HUES6 (cell line): ENCODE results near the gene ANAPC2.

ENCODE experiments used
- H3K27ac ChIP-seq: 2 replicates; pipeline ENCODE4 v1.7.0; 2013; ENCODE audit warnings: low read depth, mild to moderate bottlenecking, low read length, inconsistent platforms
- H3K27me3 ChIP-seq: 2 replicates; pipeline ENCODE4 v1.6.1; 2013; ENCODE audit warnings: low read length; ENCODE audit not compliant: control insufficient read depth, insufficient read depth
- H3K36me3 ChIP-seq: 2 replicates; pipeline ENCODE4 v1.6.1; 2013; ENCODE audit warnings: low read length; ENCODE audit not compliant: control insufficient read depth, insufficient read depth
- H3K4me1 ChIP-seq: 2 replicates; pipeline ENCODE4 v1.6.1; 2013; ENCODE audit warnings: low read length; ENCODE audit not compliant: control insufficient read depth, insufficient read depth
- H3K4me3 ChIP-seq: 2 replicates; pipeline ENCODE4 v1.5.1; 2013; ENCODE audit warnings: low read depth, low read length
- H3K9ac ChIP-seq: one replicate; pipeline ENCODE4 v1.6.1; 2013; ENCODE audit warnings: mild to moderate bottlenecking, low read length
- H3K9me3 ChIP-seq: 2 replicates; pipeline ENCODE4 v1.6.1; 2013; ENCODE audit warnings: low read depth, low read length; ENCODE audit not compliant: control insufficient read depth, insufficient read depth

ANAPC2 gene

GRCh38 chr9:137188490-137189296 is at the start of gene ANAPC2, which contains the start of gene SSNA1:
Gene ANAPC2, minus strand, starts transcription at chr9:137188560. Its CDS starts 28 bp downstream, at chr9:137188532.
Gene SSNA1, plus strand, starts transcription at chr9:137188676. Its CDS starts 51 bp downstream, at chr9:137188727.
- Histone ChIP-seq H3K36me3 (peaks cover 49% of the 10 kb centered on the region), H3K27me3 (no peaks in the 10 kb centered on the region), H3K27ac (peak within 1 kb of the TSS; percentile 46; the same call in 1 of the 2 replicates), H3K9me3 (no peaks in the 10 kb centered on the region), H3K4me3 (peak within 1 kb of the TSS; percentile 95), H3K9ac (peak within 1 kb of the TSS; percentile 81), H3K4me1 (peaks cover 11% of the 10 kb centered on the region)

- Histone ChIP-seq H3K27me3 (no peaks in the 10 kb centered on the region), H3K9ac (no peak overlapping the region), H3K36me3 (peaks cover under 1% of the 10 kb centered on the region), H3K27ac (no peak overlapping the region), H3K4me3 (0 out of 2 replicates have a peak overlapping the region, but pooled peaks have one; percentile 20), H3K9me3 (no peaks in the 10 kb centered on the region), H3K4me1 (peaks cover 26% of the 10 kb centered on the region)
Measured at GRCh38 chr9:137236936-137237421, 48.6 kb upstream of the ANAPC2 start.

- H3K27ac ChIP-seq = no peak overlapping the region
Measured at GRCh38 chr9:137236238-137236935, 48.0 kb upstream of the ANAPC2 start.

GRCh38 chr9:137235424-137236237 is 47.3 kb upstream of the ANAPC2 start:
- Histone ChIP-seq H3K27me3 (no peaks in the 10 kb centered on the region), H3K9ac (no peak overlapping the region), H3K9me3 (no peaks in the 10 kb centered on the region), H3K27ac (no peak overlapping the region), H3K36me3 (no peaks in the 10 kb centered on the region), H3K4me3 (no peak overlapping the region), H3K4me1 (peaks cover 26% of the 10 kb centered on the region)

More at GRCh38 chr9:137236238-137236935, 48.0 kb upstream of the ANAPC2 start:
- Histone ChIP-seq H3K9me3 (no peaks in the 10 kb centered on the region), H3K4me3 (0 out of 2 replicates have a peak overlapping the region, but pooled peaks have one; percentile 20), H3K36me3 (no peaks in the 10 kb centered on the region), H3K4me1 (peaks cover 26% of the 10 kb centered on the region), H3K9ac (no peak overlapping the region), H3K27me3 (no peaks in the 10 kb centered on the region)

GRCh38 chr9:137234758-137235423 is 46.5 kb upstream of the ANAPC2 start:
- H3K4me3 ChIP-seq = no peak overlapping the region
- H3K27me3 ChIP-seq = no peaks in the 10 kb centered on the region
- peaks cover 26% of the 10 kb centered on the region for H3K4me1 ChIP-seq
- H3K9me3 ChIP-seq = no peaks in the 10 kb centered on the region
- no peaks in the 10 kb centered on the region for H3K36me3 ChIP-seq
- no peak overlapping the region for H3K27ac ChIP-seq
- no peak overlapping the region for H3K9ac ChIP-seq

- no peaks in the 10 kb centered on the region for H3K9me3 ChIP-seq
- H3K27ac ChIP-seq = no peak overlapping the region
- no peak overlapping the region for H3K4me3 ChIP-seq
- no peaks in the 10 kb centered on the region for H3K27me3 ChIP-seq
- H3K9ac ChIP-seq = no peak overlapping the region
- H3K36me3 ChIP-seq = no peaks in the 10 kb centered on the region
- peaks cover 30% of the 10 kb centered on the region for H3K4me1 ChIP-seq
Measured at GRCh38 chr9:137234055-137234697, 45.8 kb upstream of the ANAPC2 start.

- no peaks in the 10 kb centered on the region for H3K27me3 ChIP-seq
- H3K9me3 ChIP-seq = no peaks in the 10 kb centered on the region
- no peak overlapping the region for H3K4me3 ChIP-seq
- no peaks in the 10 kb centered on the region for H3K36me3 ChIP-seq
- H3K27ac ChIP-seq = no peak overlapping the region
- H3K9ac ChIP-seq = no peak overlapping the region
- peaks cover 27% of the 10 kb centered on the region for H3K4me1 ChIP-seq
Measured at GRCh38 chr9:137233143-137233980, 45.0 kb upstream of the ANAPC2 start.

- Histone ChIP-seq H3K4me3 (no peak overlapping the region), H3K36me3 (no peaks in the 10 kb centered on the region), H3K27me3 (no peaks in the 10 kb centered on the region), H3K4me1 (peaks cover 21% of the 10 kb centered on the region), H3K9ac (no peak overlapping the region), H3K9me3 (no peaks in the 10 kb centered on the region), H3K27ac (no peak overlapping the region)
Measured at GRCh38 chr9:137232510-137232909, 44.1 kb upstream of the ANAPC2 start.

GRCh38 chr9:137232101-137232500 is 43.7 kb upstream of the ANAPC2 start:
- H3K9ac ChIP-seq = no peak overlapping the region
- no peaks in the 10 kb centered on the region for H3K36me3 ChIP-seq
- H3K4me3 ChIP-seq = no peak overlapping the region
- H3K9me3 ChIP-seq = no peaks in the 10 kb centered on the region
- no peak overlapping the region for H3K27ac ChIP-seq
- H3K27me3 ChIP-seq = no peaks in the 10 kb centered on the region
- peaks cover 21% of the 10 kb centered on the region for H3K4me1 ChIP-seq
